ENCODE results near the gene CDH23. TPM values are rescaled to one million over a fixed set of nuclear protein-coding genes. Genes with fewer than 3 reads are reported as not detected.

CDH23 gene
- total RNA-seq, 2 donors from 2014 or later, result 3.9 to 74.8 TPM

GRCh38 chr10:71594934-71595571 lies 198.3 kb downstream of the CDH23 start:
- no peak overlapping the region for H3K4me3 ChIP-seq
- intact Hi-C loops (cut with DNase I), result no loop called here
- TF ChIP-seq CTCF (IDR thresholded peaks at IDR 0.05) (no peak), POLR2A (IDR thresholded peaks at IDR 0.05) (no peak), POLR2AphosphoS5 (IDR thresholded peaks at IDR 0.05) (no peak)
- H3K27me3 ChIP-seq (replicated peaks; ENCODE audit: insufficient read depth), result no peaks in the 10 kb centered on the region
- DNase-seq (ENCODE audit: low spot score), result no peak
- no peaks in the 10 kb centered on the region for H3K36me3 ChIP-seq
- peaks cover 4% of the 10 kb centered on the region for H3K4me1 ChIP-seq (replicated peaks)
- no peaks in the 10 kb centered on the region for H3K9me3 ChIP-seq
- H3K27ac ChIP-seq, result no peak overlapping the region
- WGBS, result 94% methylated on average over 8 of the region's 8 CpGs

- TF ChIP-seq POLR2AphosphoS5 (IDR thresholded peaks at IDR 0.05) (no peak), CTCF (IDR thresholded peaks at IDR 0.05) (no peak), POLR2A (IDR thresholded peaks at IDR 0.05) (no peak)
- H3K27me3 ChIP-seq (replicated peaks; ENCODE audit: insufficient read depth), result no peaks in the 10 kb centered on the region
- no peak overlapping the region for H3K4me3 ChIP-seq
- intact Hi-C loops (cut with DNase I), result no loop called here
- 89% methylated on average over 7 of the region's 7 CpGs for WGBS
- H3K9me3 ChIP-seq, result no peaks in the 10 kb centered on the region
- H3K36me3 ChIP-seq, result no peaks in the 10 kb centered on the region
- no peak for DNase-seq (ENCODE audit: low spot score)
- peaks cover 4% of the 10 kb centered on the region for H3K4me1 ChIP-seq (replicated peaks)
- H3K27ac ChIP-seq, result no peak overlapping the region
Measured at GRCh38 chr10:71595649-71596048, 198.9 kb downstream of the CDH23 start.

- intact Hi-C loops (cut with DNase I), result no loop called here
- Histone ChIP-seq H3K36me3 (no peaks in the 10 kb centered on the region), H3K9me3 (no peaks in the 10 kb centered on the region), H3K4me1 (replicated peaks) (peaks cover 4% of the 10 kb centered on the region), H3K27ac (no peak overlapping the region), H3K27me3 (replicated peaks; ENCODE audit: insufficient read depth) (no peaks in the 10 kb centered on the region), H3K4me3 (no peak overlapping the region)
- TF ChIP-seq POLR2AphosphoS5 (IDR thresholded peaks at IDR 0.05), result no peak
- no peak for TF ChIP-seq POLR2A (IDR thresholded peaks at IDR 0.05)
- no peak for TF ChIP-seq CTCF (IDR thresholded peaks at IDR 0.05)
- WGBS, result 100% methylated on average over 3 of the region's 3 CpGs
- no peak for DNase-seq (ENCODE audit: low spot score)
Measured at GRCh38 chr10:71596127-71596526, 199.4 kb downstream of the CDH23 start.

- intact Hi-C loops (cut with DNase I), result no loop called here
- TF ChIP-seq CTCF (IDR thresholded peaks at IDR 0.05) (no peak), POLR2A (IDR thresholded peaks at IDR 0.05) (no peak), POLR2AphosphoS5 (IDR thresholded peaks at IDR 0.05) (no peak)
Measured at GRCh38 chr10:71596759-71597158, 200.0 kb downstream of the CDH23 start.

GRCh38 chr10:71597821-71598498 lies 201.2 kb downstream of the CDH23 start:
- no peak overlapping the region for H3K4me3 ChIP-seq
- intact Hi-C loops (cut with DNase I), result no loop called here
- TF ChIP-seq POLR2AphosphoS5 (IDR thresholded peaks at IDR 0.05), result peak; percentile 59
- TF ChIP-seq CTCF (IDR thresholded peaks at IDR 0.05), result no peak
- peak; percentile 72 for DNase-seq (ENCODE audit: low spot score)
- peaks cover 4% of the 10 kb centered on the region for H3K4me1 ChIP-seq (replicated peaks)
- peak overlapping the region; percentile 61 to 63 for H3K27ac ChIP-seq
- 40% methylated on average over 12 of the region's 12 CpGs for WGBS
- H3K27me3 ChIP-seq (replicated peaks; ENCODE audit: insufficient read depth), result no peaks in the 10 kb centered on the region
- no peaks in the 10 kb centered on the region for H3K9me3 ChIP-seq
- H3K36me3 ChIP-seq, result no peaks in the 10 kb centered on the region

More at GRCh38 chr10:71596759-71597158, 200.0 kb downstream of the CDH23 start:
- WGBS, result 94% methylated on average over 8 of the region's 8 CpGs
- no peak overlapping the region for H3K4me3 ChIP-seq
- H3K4me1 ChIP-seq (replicated peaks), result peaks cover 4% of the 10 kb centered on the region
- no peak for DNase-seq (ENCODE audit: low spot score)
- no peaks in the 10 kb centered on the region for H3K27me3 ChIP-seq (replicated peaks; ENCODE audit: insufficient read depth)
- no peak overlapping the region for H3K27ac ChIP-seq
- H3K9me3 ChIP-seq, result no peaks in the 10 kb centered on the region
- no peaks in the 10 kb centered on the region for H3K36me3 ChIP-seq
